Endothelial cell (in vitro differentiated cells): ENCODE data around the gene SLC38A1. TPM values are rescaled to one million over a fixed set of nuclear protein-coding genes. Genes with fewer than 3 reads are reported as not detected.
A peak's percentile ranks its signal among the peaks of the same experiment; 100 is the strongest.

Experiments
- DNase-seq: peaks from one replicate; pipeline ENCODE4 v3.0.0; 2021; ENCODE audit warnings: low spot score
- H3K27ac Mint-ChIP-seq: one replicate; pipeline ENCODE4 v1.8.0; 2021; ENCODE audit warnings: mixed read lengths, inconsistent platforms; ENCODE audit not compliant: unreplicated experiment
- H3K27me3 Mint-ChIP-seq: one replicate; pipeline ENCODE4 v1.8.0; 2021; ENCODE audit warnings: mild to moderate bottlenecking, moderate library complexity, mixed read lengths, inconsistent platforms; ENCODE audit not compliant: unreplicated experiment
- H3K36me3 Mint-ChIP-seq: one replicate; pipeline ENCODE4 v1.8.0; 2021; ENCODE audit warnings: mild to moderate bottlenecking, low read depth, mixed read lengths, inconsistent platforms; ENCODE audit not compliant: unreplicated experiment
- H3K4me1 Mint-ChIP-seq: one replicate; pipeline ENCODE4 v1.8.0; 2021; ENCODE audit warnings: mild to moderate bottlenecking, mixed read lengths, inconsistent platforms; ENCODE audit not compliant: unreplicated experiment
- H3K4me3 Mint-ChIP-seq: one replicate; pipeline ENCODE4 v1.8.0; 2021; ENCODE audit warnings: mild to moderate bottlenecking, mixed read lengths, inconsistent platforms; ENCODE audit not compliant: unreplicated experiment
- H3K9me3 Mint-ChIP-seq: one replicate; pipeline ENCODE4 v1.8.0; 2021; ENCODE audit warnings: mixed read lengths, inconsistent platforms; ENCODE audit not compliant: unreplicated experiment
- CTCF ChIP-seq: fragments of 200-600 bp; sonication (generic); IDR thresholded peaks from one replicate; pipeline ENCODE4 v1.5.0; 2021; ENCODE audit warnings: antibody characterized with exemption; ENCODE audit not compliant: unreplicated experiment
- total RNA-seq: library from RNA; stranded (reverse); fragmentation: NEBNext Ultra II Directional; extraction: Animal tissue kit (Norgen Biotek cat#: 25700); gene quantifications from one replicate; pipeline ENCODE4 v1.2.1, GENCODE V29; 2021; ENCODE audit not compliant: unreplicated experiment

SLC38A1 gene
- total RNA-seq, 1 donor from 2014 or later: 100 TPM

DNA sequence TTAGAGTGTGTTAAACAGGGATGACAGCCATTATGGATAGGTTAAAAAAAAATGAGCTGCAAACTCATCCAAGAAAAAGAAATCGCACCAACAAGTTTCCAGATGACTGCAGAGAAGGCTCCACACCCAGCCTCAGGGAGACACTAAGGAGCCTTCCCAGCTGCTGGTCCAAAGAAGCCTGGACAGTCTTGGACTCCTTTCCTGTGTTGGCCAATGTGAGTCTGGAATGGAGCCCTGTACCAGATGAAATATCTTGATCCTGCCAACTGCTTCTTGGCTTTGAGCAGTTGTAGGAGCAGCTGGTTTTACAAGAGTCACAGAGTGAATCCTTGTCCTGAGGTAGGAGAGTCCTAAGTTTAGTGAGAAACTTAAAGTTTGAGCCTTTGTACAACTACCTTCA is 44.5 kb downstream of the SLC38A1 start:
- H3K27me3 Mint-ChIP-seq: no peaks in the 10 kb centered on the region
- H3K4me1 Mint-ChIP-seq: peaks cover 51% of the 10 kb centered on the region
- TF ChIP-seq CTCF: no peak
- no peaks in the 10 kb centered on the region for H3K9me3 Mint-ChIP-seq
- no peak overlapping the region for H3K27ac Mint-ChIP-seq
- H3K36me3 Mint-ChIP-seq: peaks cover 18% of the 10 kb centered on the region
- H3K4me3 Mint-ChIP-seq: no peak overlapping the region
- no peak for DNase-seq

- Mint-ChIP-seq H3K4me1 (peaks cover 61% of the 10 kb centered on the region), H3K36me3 (peaks cover 22% of the 10 kb centered on the region)
- TF ChIP-seq CTCF: no peak
These were observed 45.8 kb downstream of the SLC38A1 start for GRCh38 chr12:46223047-46223446.

GRCh38 chr12:46222636-46223035 is 46.2 kb downstream of the SLC38A1 start:
- no peak for TF ChIP-seq CTCF
- Mint-ChIP-seq H3K4me3 (no peak overlapping the region), H3K4me1 (peaks cover 61% of the 10 kb centered on the region), H3K36me3 (peaks cover 19% of the 10 kb centered on the region), H3K27me3 (no peaks in the 10 kb centered on the region), H3K9me3 (no peaks in the 10 kb centered on the region), H3K27ac (peak overlapping the region; percentile 53)
- DNase-seq: no peak

More at GRCh38 chr12:46223047-46223446, 45.8 kb downstream of the SLC38A1 start:
- Mint-ChIP-seq H3K27me3 (no peaks in the 10 kb centered on the region), H3K9me3 (no peaks in the 10 kb centered on the region), H3K27ac (no peak overlapping the region), H3K4me3 (no peak overlapping the region)
- no peak for DNase-seq

GRCh38 chr12:46221255-46222128 is 47.4 kb downstream of the SLC38A1 start:
- Mint-ChIP-seq H3K27me3 (no peaks in the 10 kb centered on the region), H3K9me3 (no peaks in the 10 kb centered on the region), H3K27ac (peak overlapping the region; percentile 79), H3K4me3 (no peak overlapping the region), H3K4me1 (peaks cover 60% of the 10 kb centered on the region), H3K36me3 (peaks cover 19% of the 10 kb centered on the region)
- no peak for TF ChIP-seq CTCF
- DNase-seq: no peak
